GM10266 (cell line): ENCODE measurements around the gene CD99.

ENCODE experiments used
- DNase-seq: peaks from one replicate; pipeline ENCODE4 v3.0.0; 2012; ENCODE audit errors: extremely low spot score
- CTCF ChIP-seq: IDR thresholded peaks from 2 replicates; pipeline ENCODE4 v1.5.1; 2012; ENCODE audit warnings: mild to moderate bottlenecking, low read depth; ENCODE audit not compliant: control insufficient read depth, insufficient read depth; ENCODE audit errors: missing control alignments

Gene CD99

GRCh38 chrX:2690856-2691542, at the start of gene CD99:
Gene CD99 (plus strand): TSS chrX:2691295. CDS start chrX:2691361, 66 bp downstream.
- TF ChIP-seq CTCF, result peak; percentile 2
- DNase-seq, result peak; percentile 93

- no peak for DNase-seq
- TF ChIP-seq CTCF, result no peak
Measured at GRCh38 chrX:2642146-2642545, 48.9 kb upstream of the CD99 start.

GRCh38 chrX:2642791-2643190, 48.3 kb upstream of the CD99 start:
- TF ChIP-seq CTCF, result no peak

GRCh38 chrX:2643880-2644279, 47.2 kb upstream of the CD99 start:
- no peak for TF ChIP-seq CTCF
- DNase-seq, result no peak

More at GRCh38 chrX:2642791-2643190, 48.3 kb upstream of the CD99 start:
- no peak for DNase-seq

GRCh38 chrX:2645563-2645962, 45.5 kb upstream of the CD99 start:
- no peak for TF ChIP-seq CTCF
- DNase-seq, result no peak

- no peak for TF ChIP-seq CTCF
Measured at GRCh38 chrX:2647627-2648026, 43.5 kb upstream of the CD99 start.

GRCh38 chrX:2650037-2650436, 41.1 kb upstream of the CD99 start:
- no peak for DNase-seq
- no peak for TF ChIP-seq CTCF

More at GRCh38 chrX:2647627-2648026, 43.5 kb upstream of the CD99 start:
- DNase-seq, result no peak
